Thoracic aorta (tissue), 2 donors: ENCODE measurements around the gene LGR4. TPM values are rescaled to one million over a fixed set of nuclear protein-coding genes. Genes with fewer than 3 reads are reported as not detected.

Experiments
- ATAC-seq: fragments of 150-250 bp; one replicate; pipeline ENCODE4 v1.8.0; 2017; ENCODE audit warnings: low read depth; ENCODE audit not compliant: insufficient number of reproducible peaks, low FRiP score
- DNase-seq: peaks from one replicate; pipeline ENCODE4 v3.0.0-alpha.2; 2020; ENCODE audit warnings: low spot score
- H3K27ac ChIP-seq, 2 donors: fragments of 200-600 bp; sonication (generic); 1 replicate in 1 of 2; 2 replicates in 1 of 2; pipeline ENCODE4 v1.5.1; 2016; ENCODE audit warnings: mild to moderate bottlenecking in 2 of 2, moderate library complexity in 2 of 2
- H3K27me3 ChIP-seq: fragments of 200-600 bp; sonication (generic); replicated peaks from 2 replicates; pipeline ENCODE4 v1.6.0; 2016; ENCODE audit warnings: mild to moderate bottlenecking; ENCODE audit not compliant: insufficient read depth
- H3K36me3 ChIP-seq: fragments of 200-600 bp; sonication (generic); one replicate; pipeline ENCODE4 v1.5.1; 2016
- H3K4me1 ChIP-seq, 2 donors: fragments of 200-600 bp; sonication (generic); 1 replicate in 1 of 2; 2 replicates in 1 of 2; pipeline versions ENCODE4 v1.5.1 to v1.6.0; 2016; ENCODE audit warnings: low read depth in 2 of 2, mild to moderate bottlenecking in 1 of 2; ENCODE audit not compliant: control insufficient read depth in 1 of 2
- H3K4me3 ChIP-seq: fragments of 200-600 bp; sonication (generic); 2 replicates; pipeline ENCODE4 v1.5.1; 2016; ENCODE audit warnings: mild to moderate bottlenecking
- H3K9me3 ChIP-seq: fragments of 200-600 bp; sonication (generic); 2 replicates; pipeline ENCODE4 v1.5.1; 2016
- total RNA-seq, 2 donors: library from RNA; depleted of rRNA; stranded (reverse); fragments of >200 nt; gene quantifications; one replicate each; pipeline versions ENCODE4 v1.1.0 to v1.2.3, GENCODE V29; 2016
- TF ChIP-seq, protein P1 (sequence below): fragments of 200-600 bp; sonication (generic); IDR thresholded peaks from one replicate; pipeline ENCODE4 v1.5.1; 2019; ENCODE audit warnings: antibody characterized with exemption

The LGR4 gene
- total RNA-seq, 2 donors from 2014 or later: 26.4 to 48.6 TPM

DNA sequence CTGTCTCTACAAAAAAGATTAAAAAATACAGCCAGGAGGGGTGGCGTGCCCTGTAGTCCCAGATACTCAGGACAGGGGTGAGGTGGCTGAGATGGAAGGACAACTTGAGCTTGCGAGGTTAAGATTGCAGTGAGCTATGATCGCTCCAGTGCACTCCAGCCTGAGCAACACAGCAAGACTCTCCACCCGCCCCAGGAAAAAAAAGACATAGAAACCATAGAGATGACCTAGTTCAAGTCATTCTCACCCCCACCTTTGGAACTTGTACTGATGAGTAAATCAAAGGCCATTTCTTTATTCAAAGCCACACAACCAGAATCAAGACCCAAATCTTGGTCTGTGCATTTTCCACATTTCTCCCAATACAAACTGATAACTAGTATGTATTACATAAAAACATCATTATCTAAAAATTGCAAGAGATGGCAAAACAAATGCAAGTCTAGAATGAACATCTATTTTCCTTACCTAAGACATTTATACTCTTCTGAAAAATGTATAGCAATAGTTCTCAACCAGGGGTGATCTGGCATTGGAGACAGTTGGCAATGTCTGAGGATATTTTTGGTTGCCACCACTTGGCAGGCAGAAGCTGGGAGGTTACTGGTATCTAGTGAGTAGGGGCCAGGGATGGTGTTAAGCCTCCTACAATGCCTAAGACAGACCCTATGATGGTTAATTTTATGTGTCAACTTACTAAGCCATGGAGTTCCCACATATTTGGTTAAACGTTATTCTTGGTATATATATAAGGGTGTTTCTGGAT lies 34.6 kb downstream of the LGR4 start:
- no peaks in the 10 kb centered on the region for H3K36me3 ChIP-seq
- ATAC-seq (no peak), DNase-seq (no peak)
- no peak overlapping the region for H3K4me3 ChIP-seq
- TF ChIP-seq, protein P1, sequence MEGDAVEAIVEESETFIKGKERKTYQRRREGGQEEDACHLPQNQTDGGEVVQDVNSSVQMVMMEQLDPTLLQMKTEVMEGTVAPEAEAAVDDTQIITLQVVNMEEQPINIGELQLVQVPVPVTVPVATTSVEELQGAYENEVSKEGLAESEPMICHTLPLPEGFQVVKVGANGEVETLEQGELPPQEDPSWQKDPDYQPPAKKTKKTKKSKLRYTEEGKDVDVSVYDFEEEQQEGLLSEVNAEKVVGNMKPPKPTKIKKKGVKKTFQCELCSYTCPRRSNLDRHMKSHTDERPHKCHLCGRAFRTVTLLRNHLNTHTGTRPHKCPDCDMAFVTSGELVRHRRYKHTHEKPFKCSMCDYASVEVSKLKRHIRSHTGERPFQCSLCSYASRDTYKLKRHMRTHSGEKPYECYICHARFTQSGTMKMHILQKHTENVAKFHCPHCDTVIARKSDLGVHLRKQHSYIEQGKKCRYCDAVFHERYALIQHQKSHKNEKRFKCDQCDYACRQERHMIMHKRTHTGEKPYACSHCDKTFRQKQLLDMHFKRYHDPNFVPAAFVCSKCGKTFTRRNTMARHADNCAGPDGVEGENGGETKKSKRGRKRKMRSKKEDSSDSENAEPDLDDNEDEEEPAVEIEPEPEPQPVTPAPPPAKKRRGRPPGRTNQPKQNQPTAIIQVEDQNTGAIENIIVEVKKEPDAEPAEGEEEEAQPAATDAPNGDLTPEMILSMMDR: no peak
- H3K27me3 ChIP-seq: no peaks in the 10 kb centered on the region
- no peak overlapping the region for H3K27ac ChIP-seq
- H3K9me3 ChIP-seq: no peaks in the 10 kb centered on the region
- no peaks in the 10 kb centered on the region for H3K4me1 ChIP-seq

DNA sequence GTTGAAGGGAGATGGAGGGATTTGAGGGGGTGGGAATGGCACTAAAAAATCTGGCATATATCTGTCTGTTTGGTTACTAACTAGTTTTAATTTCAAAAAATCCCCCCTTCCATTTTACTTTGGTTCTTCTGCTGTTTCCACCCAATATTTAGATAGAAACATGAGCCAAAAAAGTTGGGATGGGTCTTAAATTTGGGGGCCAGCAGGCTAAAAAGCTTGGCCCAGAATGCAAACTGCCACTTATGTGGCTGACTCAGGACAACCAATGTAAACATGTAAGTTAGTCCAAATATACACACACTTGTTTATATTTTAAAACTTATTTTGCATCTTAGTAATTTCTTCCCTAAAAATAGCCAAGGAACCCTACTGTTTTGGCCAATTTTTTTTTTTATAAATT lies 35.7 kb downstream of the LGR4 start:
- Histone ChIP-seq H3K27ac (no peak overlapping the region), H3K4me3 (no peak overlapping the region), H3K9me3 (no peaks in the 10 kb centered on the region), H3K27me3 (no peaks in the 10 kb centered on the region), H3K4me1 (no peaks in the 10 kb centered on the region), H3K36me3 (no peaks in the 10 kb centered on the region)
- no peak for ATAC-seq
- DNase-seq: no peak
- TF ChIP-seq, protein P1: no peak

DNA sequence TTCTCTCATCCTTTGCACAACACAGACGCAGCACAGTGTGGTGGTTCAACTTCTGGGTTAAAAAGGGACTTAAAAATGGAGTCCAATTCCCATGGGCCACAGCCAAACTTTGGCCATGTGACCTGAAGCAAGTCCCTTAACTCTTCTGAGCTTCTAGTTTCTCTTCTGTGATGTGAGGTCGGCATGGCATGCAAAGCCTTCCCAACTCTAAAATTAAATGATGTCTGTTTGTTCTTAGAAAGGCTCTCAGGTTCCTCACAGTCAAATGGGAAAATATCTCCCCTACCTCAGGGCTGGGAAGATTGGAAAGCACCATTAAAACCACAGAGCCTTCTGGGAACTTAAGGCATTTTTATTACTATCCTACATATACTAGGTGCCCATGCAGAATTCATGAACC lies 38.8 kb downstream of the LGR4 start:
- DNase-seq: no peak
- Histone ChIP-seq H3K36me3 (no peaks in the 10 kb centered on the region), H3K4me3 (no peak overlapping the region), H3K9me3 (no peaks in the 10 kb centered on the region), H3K27me3 (no peaks in the 10 kb centered on the region), H3K27ac (no peak overlapping the region), H3K4me1 (no peaks in the 10 kb centered on the region)
- no peak for ATAC-seq
- TF ChIP-seq, protein P1: no peak

DNA sequence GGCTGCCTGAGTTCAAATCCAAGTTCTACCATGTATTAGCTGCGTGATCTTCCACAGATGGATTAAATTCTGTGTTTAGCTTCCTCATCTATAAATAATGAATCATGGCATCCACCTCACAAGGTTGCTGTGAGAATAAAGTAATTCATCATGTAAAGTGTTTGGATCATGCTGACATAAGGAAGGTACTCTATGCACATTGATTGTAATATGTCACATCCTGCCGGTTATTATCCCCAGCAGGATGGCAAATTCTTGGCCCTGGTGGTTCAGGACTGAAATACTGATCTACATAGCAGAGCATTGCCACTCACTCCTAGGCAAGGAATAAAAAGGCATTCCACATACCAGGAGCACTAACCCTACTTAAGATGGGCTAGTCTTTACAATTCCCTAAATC lies 40.8 kb downstream of the LGR4 start:
- Histone ChIP-seq H3K27me3 (no peaks in the 10 kb centered on the region), H3K9me3 (no peaks in the 10 kb centered on the region), H3K36me3 (no peaks in the 10 kb centered on the region), H3K27ac (no peak overlapping the region), H3K4me1 (peaks cover 11 to 15% of the 10 kb centered on the region in 2 donors), H3K4me3 (no peak overlapping the region)
- DNase-seq (no peak), ATAC-seq (no peak)
- TF ChIP-seq, protein P1: no peak

DNA sequence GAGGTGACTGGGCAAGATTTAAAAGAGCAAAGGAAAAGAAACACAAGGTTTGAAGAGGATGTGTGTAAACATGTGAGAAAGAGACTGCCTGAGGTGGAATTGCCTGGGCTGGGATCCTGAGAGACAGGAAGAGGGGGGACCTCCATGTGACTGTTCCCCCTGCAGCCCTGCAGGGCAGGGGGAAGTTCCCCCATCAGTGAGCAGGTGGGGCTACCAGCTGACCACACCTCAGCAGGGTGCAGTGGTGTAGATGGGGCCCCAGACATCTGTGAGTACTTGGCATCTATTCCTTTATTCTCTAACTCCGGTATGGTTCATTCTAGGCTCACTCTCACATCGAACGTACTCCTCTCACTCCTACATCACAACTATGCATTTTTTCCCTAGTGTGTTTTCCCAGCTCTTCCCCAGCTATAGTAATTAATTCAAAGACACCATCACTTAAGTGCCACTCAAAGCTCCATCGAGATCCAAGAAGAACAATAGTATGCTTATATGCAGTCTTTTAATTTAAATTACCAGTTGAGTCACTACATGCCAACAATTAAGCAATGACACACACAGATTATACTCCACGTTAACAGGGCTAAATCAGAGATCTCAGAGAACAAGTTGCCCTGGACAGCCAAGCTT lies 42.7 kb downstream of the LGR4 start:
- no peak for DNase-seq
- Histone ChIP-seq H3K9me3 (no peaks in the 10 kb centered on the region), H3K27ac (no peak overlapping the region), H3K27me3 (no peaks in the 10 kb centered on the region), H3K4me1 (peaks cover 11 to 15% of the 10 kb centered on the region in 2 donors), H3K36me3 (no peaks in the 10 kb centered on the region), H3K4me3 (no peak overlapping the region)
- TF ChIP-seq, protein P1: no peak
- ATAC-seq: no peak
